Naive B cell (primary cell): ENCODE results near the gene TEK. TPM values are rescaled to one million over a fixed set of nuclear protein-coding genes. Genes with fewer than 3 reads are reported as not detected.

Experiments
- ATAC-seq, 2 donors: fragments of 150-1000 bp; cut with Tn5 transposase; 2 replicates each; pipeline ENCODE4 v1.10.0; 2021; ENCODE audit warnings: low read depth in 2 of 2, mild to moderate bottlenecking in 2 of 2, moderate library complexity in 2 of 2
- DNase-seq: peaks from one replicate; pipeline ENCODE4 v3.0.0; 2022
- H3K27ac Mint-ChIP-seq, 6 donors: one replicate each; pipeline ENCODE4 v1.8.0; 2020 to 2022; ENCODE audit warnings: mild to moderate bottlenecking in 6 of 6, mixed read lengths in 6 of 6, moderate library complexity in 5 of 6, inconsistent platforms in 2 of 6
- H3K27me3 Mint-ChIP-seq, 3 donors: one replicate each; pipeline ENCODE4 v1.8.0; 2021 to 2022; ENCODE audit warnings: mixed read lengths in 3 of 3, mild to moderate bottlenecking in 1 of 3
- H3K36me3 Mint-ChIP-seq, 2 donors: one replicate each; pipeline ENCODE4 v1.8.0; 2020 to 2022; ENCODE audit warnings: mixed read lengths in 2 of 2, inconsistent platforms in 1 of 2, mild to moderate bottlenecking in 1 of 2
- H3K4me1 Mint-ChIP-seq, 3 donors: one replicate each; pipeline ENCODE4 v1.8.0; 2020 to 2022; ENCODE audit warnings: mixed read lengths in 3 of 3, inconsistent platforms in 1 of 3, mild to moderate bottlenecking in 1 of 3, moderate library complexity in 1 of 3
- H3K4me3 Mint-ChIP-seq, 8 donors: one replicate each; pipeline ENCODE4 v1.8.0; 2020 to 2022; ENCODE audit warnings: mild to moderate bottlenecking in 8 of 8, mixed read lengths in 8 of 8, moderate library complexity in 8 of 8, inconsistent platforms in 2 of 8
- H3K9me3 Mint-ChIP-seq, 7 donors: one replicate each; pipeline ENCODE4 v1.8.0; 2020 to 2022; ENCODE audit warnings: mixed read lengths in 7 of 7, mild to moderate bottlenecking in 5 of 7, inconsistent platforms in 2 of 7, moderate library complexity in 1 of 7
- polyA plus RNA-seq, 6 donors: library from polyadenylated mRNA; unstranded; fragments of 300-500 nt; fragmentation: Illumina TruSeq; gene quantifications; one replicate each; pipeline ENCODE4 v1.2.3, GENCODE V29; 2021; ENCODE audit warnings: low read depth in 6 of 6

Gene TEK
- polyA plus RNA-seq, 6 donors from 2014 or later = not detected

DNA sequence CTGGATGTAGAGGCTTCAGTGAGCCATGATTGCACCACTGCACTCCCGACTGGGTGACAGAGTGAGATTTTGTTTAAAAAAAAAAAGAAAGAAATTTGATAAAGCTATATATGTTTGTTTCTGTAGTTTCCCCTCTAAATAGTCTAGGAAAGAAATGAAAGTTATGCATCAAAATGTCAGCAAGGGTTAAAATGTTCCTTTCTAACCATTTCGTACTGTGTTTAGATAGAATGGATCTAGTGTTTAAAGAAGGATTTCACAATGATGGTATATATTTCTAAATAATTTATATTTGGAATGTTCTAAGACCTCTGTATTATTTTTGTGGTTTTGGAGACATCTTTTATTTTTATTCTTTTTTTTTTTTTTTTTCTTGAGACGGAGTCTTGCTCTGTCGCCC, 22.7 kb downstream of the TEK start:
- Mint-ChIP-seq H3K27me3 (peaks cover 0 to 4% (median 0%) of the 10 kb centered on the region in 3 donors), H3K36me3 (no peaks in the 10 kb centered on the region), H3K4me1 (no peaks in the 10 kb centered on the region), H3K9me3 (peaks cover 0 to 6% (median 0%) of the 10 kb centered on the region in 7 donors), H3K4me3 (no peak overlapping the region), H3K27ac (no peak overlapping the region)
- ATAC-seq (no peak), DNase-seq (no peak)

DNA sequence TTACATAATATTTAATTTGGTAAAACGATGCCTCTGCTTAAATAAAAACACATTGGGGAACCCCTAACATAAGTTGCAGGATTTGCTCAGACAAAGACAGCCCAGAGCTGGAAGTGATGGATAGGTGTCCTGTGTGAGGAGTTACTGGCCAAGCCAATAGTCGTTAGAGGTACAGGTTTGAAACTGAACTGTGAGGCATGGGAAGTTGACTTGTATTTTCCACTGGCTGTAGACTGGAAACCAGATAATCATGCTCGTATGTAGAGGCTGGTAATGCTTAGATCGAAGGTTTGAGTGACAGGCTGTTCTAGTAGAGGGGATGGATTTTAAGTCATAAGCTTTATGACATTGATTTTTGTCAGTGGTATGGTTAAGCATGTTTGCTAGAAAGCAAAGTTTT, 24.8 kb downstream of the TEK start:
- DNase-seq = no peak
- Mint-ChIP-seq H3K36me3 (no peaks in the 10 kb centered on the region), H3K4me1 (no peaks in the 10 kb centered on the region), H3K9me3 (peaks cover 0 to 12% (median 9%) of the 10 kb centered on the region in 7 donors), H3K27ac (no peak overlapping the region), H3K4me3 (no peak overlapping the region), H3K27me3 (no peaks in the 10 kb centered on the region)
- no peak for ATAC-seq

DNA sequence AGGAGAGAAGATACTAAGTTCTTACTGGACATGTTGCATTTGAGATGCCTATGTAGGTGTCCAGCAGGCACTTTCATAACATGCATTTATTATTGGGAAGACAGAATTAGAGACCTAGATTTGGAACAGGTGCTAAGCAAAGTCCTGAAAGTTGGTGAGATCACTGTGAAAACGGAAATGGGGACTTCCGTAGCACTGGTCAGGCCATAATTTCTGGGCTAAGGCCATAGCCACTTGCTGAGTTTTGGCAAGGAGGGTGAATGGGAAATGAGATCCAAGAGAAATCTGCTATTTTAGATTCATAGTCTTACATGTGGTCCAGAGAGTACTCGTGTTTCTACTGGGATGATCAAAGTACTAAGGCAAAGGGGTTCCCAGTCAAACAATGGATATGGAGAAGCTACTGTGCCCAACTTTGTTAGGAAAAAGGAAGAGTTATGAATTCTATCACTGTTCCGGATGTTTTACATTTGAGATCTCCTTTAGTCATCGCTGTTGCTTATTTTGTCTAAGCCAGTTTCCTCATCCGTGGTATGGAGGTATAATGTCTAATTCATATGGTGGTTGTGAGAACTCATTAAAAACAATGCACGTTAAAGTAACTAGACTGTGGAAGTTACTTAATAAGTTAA, 33.4 kb downstream of the TEK start:
- H3K4me1 Mint-ChIP-seq = no peaks in the 10 kb centered on the region
- H3K27ac Mint-ChIP-seq = no peak overlapping the region
- peaks cover 5 to 7% (median 5%) of the 10 kb centered on the region in 3 donors for H3K27me3 Mint-ChIP-seq
- no peak overlapping the region for H3K4me3 Mint-ChIP-seq
- peaks cover 4 to 18% (median 9%) of the 10 kb centered on the region in 7 donors for H3K9me3 Mint-ChIP-seq
- ATAC-seq = no peak
- no peaks in the 10 kb centered on the region for H3K36me3 Mint-ChIP-seq
- DNase-seq = no peak

DNA sequence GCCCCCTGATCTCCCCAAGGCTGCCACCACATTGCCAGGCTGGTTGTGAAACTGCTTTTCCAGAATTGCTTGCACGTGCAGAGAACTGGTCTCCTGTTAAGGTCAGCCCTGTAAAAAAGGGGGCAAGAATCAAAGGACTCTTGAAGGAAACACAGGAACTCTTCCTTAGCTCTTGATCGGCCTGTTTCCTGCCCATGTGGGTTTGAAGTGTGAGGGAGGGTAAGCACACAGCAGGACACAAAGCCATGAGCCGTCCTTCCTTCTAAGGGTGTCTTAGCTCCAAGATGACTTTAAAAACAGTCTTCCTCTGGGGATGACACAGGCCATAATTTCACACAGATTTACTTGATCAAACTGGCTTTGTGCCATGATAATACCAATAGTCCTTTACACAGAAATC, 36.1 kb downstream of the TEK start:
- Mint-ChIP-seq H3K9me3 (peaks cover 0 to 7% (median 0%) of the 10 kb centered on the region in 7 donors), H3K36me3 (no peaks in the 10 kb centered on the region), H3K27me3 (peaks cover 7 to 10% (median 8%) of the 10 kb centered on the region in 3 donors), H3K4me3 (no peak overlapping the region), H3K27ac (no peak overlapping the region), H3K4me1 (no peaks in the 10 kb centered on the region)
- ATAC-seq (no peak), DNase-seq (no peak)

DNA sequence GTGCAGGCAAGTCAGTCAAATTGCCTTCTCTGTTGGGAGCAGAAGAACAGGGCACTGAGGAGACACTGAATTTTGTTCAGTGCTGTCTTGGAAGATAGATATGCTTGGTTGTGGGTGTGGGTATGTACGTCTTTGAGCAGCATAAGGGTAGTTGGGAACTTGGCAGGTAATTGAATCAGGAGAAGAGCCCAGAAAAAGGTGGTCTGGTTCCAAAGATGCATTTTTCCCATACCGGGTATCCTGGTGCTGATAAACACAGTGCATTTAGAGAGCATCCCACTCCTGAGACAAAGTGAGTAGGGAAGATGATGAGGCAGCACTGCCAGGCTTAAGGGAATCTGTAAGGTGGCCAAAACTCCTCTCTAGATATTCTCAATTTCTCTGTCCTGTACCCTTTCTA, 40.6 kb downstream of the TEK start:
- H3K4me3 Mint-ChIP-seq = no peak overlapping the region
- no peaks in the 10 kb centered on the region for H3K9me3 Mint-ChIP-seq
- no peaks in the 10 kb centered on the region for H3K4me1 Mint-ChIP-seq
- ATAC-seq = no peak
- no peak for DNase-seq
- no peaks in the 10 kb centered on the region for H3K36me3 Mint-ChIP-seq
- H3K27me3 Mint-ChIP-seq = peaks cover 5 to 10% (median 6%) of the 10 kb centered on the region in 3 donors
- no peak overlapping the region for H3K27ac Mint-ChIP-seq

DNA sequence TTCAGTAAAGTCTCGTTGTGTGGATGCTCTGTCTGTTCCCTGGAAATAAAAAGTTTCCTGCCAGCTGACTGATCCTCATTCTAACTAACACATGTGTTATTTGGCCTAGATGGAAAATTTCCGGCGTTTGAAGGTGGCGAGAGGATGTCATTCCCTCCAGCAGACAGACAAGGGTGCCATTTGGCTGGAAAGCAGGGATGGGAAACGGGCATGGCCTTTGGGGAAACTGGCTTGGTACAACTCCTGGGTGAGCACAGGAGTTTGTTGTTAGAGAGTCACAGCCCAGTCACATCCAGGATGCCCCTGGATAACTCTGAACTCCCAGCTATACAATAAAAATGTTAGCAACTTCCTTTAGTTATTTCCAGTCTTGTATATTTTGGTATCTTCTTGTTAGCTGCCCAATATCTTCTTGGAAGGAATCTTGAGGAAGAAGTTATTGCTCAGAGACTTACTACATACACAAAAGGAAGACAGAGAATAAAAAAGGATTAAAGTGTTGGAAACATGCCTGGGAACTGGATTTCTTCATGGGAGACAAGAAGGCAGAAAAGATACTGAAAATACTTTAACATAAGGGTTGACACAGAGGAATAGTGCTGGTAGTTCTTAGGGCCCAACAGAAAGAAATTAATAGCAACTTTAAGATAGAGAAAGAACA, 41.9 kb downstream of the TEK start:
- H3K4me3 Mint-ChIP-seq = no peak overlapping the region
- no peak overlapping the region for H3K27ac Mint-ChIP-seq
- no peak for DNase-seq
- peaks cover 4 to 18% (median 14%) of the 10 kb centered on the region in 3 donors for H3K27me3 Mint-ChIP-seq
- no peak for ATAC-seq
- H3K9me3 Mint-ChIP-seq = no peaks in the 10 kb centered on the region
- no peaks in the 10 kb centered on the region for H3K4me1 Mint-ChIP-seq
- H3K36me3 Mint-ChIP-seq = no peaks in the 10 kb centered on the region

DNA sequence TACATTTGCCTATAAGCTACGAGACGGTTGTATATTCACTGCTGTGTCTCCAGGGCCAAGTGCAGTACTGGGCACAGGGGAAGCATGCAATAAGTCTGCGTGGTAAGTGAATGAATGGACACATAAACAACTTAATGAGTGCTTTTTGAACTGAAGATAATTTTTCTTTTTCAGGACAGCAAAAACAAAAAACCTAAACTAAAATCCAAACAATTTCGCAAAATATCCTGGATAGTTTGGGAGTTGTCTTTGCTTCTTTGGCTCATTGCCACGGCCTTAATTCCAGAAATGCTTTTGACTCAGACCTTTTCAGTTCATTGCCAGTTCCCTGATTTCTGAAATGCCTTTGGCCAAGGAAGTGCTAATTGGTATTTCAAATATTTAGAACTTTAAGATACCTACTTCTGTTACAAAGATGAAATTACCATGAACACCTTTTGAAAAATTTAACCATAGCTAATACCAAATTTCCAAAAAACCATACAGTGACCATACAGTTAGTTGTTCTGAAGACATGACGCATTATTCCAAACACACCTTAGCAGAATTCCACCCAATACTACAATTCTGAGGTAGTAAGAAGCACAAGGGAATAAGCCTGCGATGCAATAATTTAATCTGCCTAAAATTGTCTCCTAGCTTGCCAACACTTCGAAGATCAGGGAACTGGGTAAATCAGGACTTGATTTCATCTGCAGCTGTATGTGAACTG, 42.8 kb downstream of the TEK start:
- DNase-seq (no peak), ATAC-seq (no peak)
- Mint-ChIP-seq H3K9me3 (no peaks in the 10 kb centered on the region), H3K36me3 (no peaks in the 10 kb centered on the region), H3K27me3 (peaks cover 4 to 18% (median 14%) of the 10 kb centered on the region in 3 donors), H3K4me1 (no peaks in the 10 kb centered on the region), H3K27ac (no peak overlapping the region), H3K4me3 (no peak overlapping the region)

DNA sequence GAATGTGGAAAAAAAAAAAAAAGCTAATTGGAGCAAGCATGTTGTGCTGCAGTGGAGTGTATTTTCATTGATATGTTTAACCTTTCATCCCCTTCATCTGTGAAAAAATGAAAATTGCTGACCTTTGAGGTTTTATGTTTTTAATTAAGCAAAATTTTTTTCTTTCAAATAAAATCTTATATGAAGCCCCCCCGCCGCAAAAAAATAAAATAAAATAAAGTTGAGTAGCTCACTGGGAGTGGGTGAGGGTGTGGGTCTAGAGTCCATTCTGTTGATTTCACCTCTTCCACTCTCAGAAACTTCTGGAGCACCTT, 43.3 kb downstream of the TEK start:
- no peak for ATAC-seq

DNA sequence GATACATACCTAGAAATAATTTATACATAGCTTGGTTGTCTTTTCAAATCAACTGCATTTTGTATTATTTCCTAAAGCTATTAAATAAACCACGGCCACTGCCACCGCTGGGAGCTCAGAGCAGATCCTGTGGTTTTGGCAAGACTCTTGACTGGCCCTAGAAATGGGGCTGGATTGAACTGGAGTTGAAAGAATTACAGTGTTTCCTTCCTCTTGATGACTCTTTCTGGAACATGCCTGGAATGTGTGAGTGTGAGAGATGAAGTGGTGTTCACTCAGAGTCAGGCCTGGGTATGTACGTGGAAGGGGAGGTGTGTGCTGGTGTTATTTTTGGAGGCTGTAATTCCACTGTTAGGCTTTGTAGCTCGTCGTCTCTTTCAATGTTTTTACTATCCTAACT, 45.9 kb downstream of the TEK start:
- H3K27ac Mint-ChIP-seq = no peak overlapping the region
- no peak for ATAC-seq
- peaks cover 2 to 14% (median 13%) of the 10 kb centered on the region in 3 donors for H3K27me3 Mint-ChIP-seq
- no peak for DNase-seq
- no peak overlapping the region for H3K4me3 Mint-ChIP-seq
- no peaks in the 10 kb centered on the region for H3K9me3 Mint-ChIP-seq
- H3K36me3 Mint-ChIP-seq = no peaks in the 10 kb centered on the region
- no peaks in the 10 kb centered on the region for H3K4me1 Mint-ChIP-seq

More for the DNA sequence above, 43.3 kb downstream of the TEK start:
- H3K36me3 Mint-ChIP-seq = no peaks in the 10 kb centered on the region
- H3K9me3 Mint-ChIP-seq = no peaks in the 10 kb centered on the region
- H3K27me3 Mint-ChIP-seq = peaks cover 4 to 18% (median 14%) of the 10 kb centered on the region in 3 donors
- no peak overlapping the region for H3K27ac Mint-ChIP-seq
- H3K4me3 Mint-ChIP-seq = no peak overlapping the region
- H3K4me1 Mint-ChIP-seq = no peaks in the 10 kb centered on the region
- no peak for DNase-seq

DNA sequence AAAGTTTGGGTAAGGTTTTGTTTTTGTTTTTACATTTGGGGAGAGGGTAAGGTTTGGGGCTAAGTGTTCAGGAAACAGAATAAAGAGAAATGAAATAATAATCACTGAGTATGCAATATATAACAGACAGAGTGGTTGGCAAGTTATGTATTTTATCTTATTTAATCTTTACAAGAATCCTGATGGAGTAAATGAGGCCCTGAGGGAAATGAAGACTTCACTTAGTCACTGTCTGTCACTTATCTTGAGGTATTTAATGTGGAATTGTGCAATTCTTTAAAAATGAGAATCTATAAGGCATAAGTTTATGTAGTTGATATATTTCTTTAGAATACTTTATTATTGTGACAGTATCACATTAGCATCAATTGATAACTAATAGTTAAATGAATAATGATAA, 48.1 kb downstream of the TEK start:
- DNase-seq (no peak), ATAC-seq (no peak)
- no peaks in the 10 kb centered on the region for H3K4me1 Mint-ChIP-seq
- peaks cover 4 to 14% (median 13%) of the 10 kb centered on the region in 3 donors for H3K27me3 Mint-ChIP-seq
- H3K4me3 Mint-ChIP-seq = no peak overlapping the region
- H3K27ac Mint-ChIP-seq = no peak overlapping the region
- H3K36me3 Mint-ChIP-seq = no peaks in the 10 kb centered on the region
- H3K9me3 Mint-ChIP-seq = no peaks in the 10 kb centered on the region

DNA sequence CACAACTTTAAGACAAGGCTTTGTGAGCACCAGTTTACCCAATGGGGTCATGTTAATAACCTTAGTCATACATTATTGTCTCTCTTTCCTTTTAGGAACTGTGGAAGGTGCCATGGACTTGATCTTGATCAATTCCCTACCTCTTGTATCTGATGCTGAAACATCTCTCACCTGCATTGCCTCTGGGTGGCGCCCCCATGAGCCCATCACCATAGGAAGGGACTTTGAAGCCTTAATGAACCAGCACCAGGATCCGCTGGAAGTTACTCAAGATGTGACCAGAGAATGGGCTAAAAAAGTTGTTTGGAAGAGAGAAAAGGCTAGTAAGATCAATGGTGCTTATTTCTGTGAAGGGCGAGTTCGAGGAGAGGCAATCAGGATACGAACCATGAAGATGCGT, 48.7 kb downstream of the TEK start:
- Mint-ChIP-seq H3K27me3 (peaks cover 4 to 14% (median 13%) of the 10 kb centered on the region in 3 donors), H3K9me3 (no peaks in the 10 kb centered on the region), H3K36me3 (no peaks in the 10 kb centered on the region), H3K4me1 (no peaks in the 10 kb centered on the region), H3K27ac (no peak overlapping the region), H3K4me3 (no peak overlapping the region)
- ATAC-seq (no peak), DNase-seq (no peak)

DNA sequence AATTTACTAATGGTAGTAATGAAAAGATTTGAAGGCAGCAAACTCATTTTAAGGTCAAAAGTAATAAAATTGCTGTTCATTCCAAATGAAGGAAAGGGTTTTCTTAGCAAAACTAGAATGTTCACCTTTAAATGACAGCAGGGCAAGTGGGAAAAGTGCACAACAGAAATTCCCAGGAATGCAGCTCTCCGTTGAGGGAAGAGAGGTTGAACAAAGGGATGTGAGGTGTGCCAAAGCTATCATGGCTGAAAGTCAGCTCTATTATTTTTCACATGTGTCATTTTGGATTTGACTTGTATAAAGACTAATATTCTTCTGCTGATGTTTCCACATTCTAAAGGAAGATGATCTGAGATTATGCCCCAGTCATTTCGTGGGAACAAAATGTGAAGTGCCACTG, 51.6 kb downstream of the TEK start:
- Mint-ChIP-seq H3K4me3 (no peak overlapping the region), H3K36me3 (no peaks in the 10 kb centered on the region), H3K9me3 (no peaks in the 10 kb centered on the region), H3K27ac (no peak overlapping the region), H3K4me1 (no peaks in the 10 kb centered on the region), H3K27me3 (peaks cover 0 to 8% (median 4%) of the 10 kb centered on the region in 3 donors)
- ATAC-seq (no peak), DNase-seq (no peak)

DNA sequence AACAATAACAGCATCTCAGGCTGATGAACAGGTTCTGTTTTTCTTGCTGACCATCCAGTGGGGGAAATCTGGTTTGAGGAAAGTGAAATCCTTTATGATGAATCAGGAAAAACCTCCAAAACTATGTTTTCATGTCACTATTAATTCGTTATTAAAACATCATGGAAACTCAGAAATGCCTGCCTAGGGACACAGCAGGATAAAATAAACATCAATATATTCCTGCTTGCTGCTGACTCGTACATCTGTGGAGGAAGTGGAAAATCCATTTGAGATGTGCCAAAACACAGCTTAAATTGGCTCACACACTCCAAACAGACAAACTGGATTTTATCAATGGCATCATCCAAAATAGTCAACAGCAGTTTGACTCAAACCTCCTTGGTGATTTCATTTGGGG, 53.0 kb downstream of the TEK start:
- Mint-ChIP-seq H3K36me3 (no peaks in the 10 kb centered on the region), H3K9me3 (no peaks in the 10 kb centered on the region)

DNA sequence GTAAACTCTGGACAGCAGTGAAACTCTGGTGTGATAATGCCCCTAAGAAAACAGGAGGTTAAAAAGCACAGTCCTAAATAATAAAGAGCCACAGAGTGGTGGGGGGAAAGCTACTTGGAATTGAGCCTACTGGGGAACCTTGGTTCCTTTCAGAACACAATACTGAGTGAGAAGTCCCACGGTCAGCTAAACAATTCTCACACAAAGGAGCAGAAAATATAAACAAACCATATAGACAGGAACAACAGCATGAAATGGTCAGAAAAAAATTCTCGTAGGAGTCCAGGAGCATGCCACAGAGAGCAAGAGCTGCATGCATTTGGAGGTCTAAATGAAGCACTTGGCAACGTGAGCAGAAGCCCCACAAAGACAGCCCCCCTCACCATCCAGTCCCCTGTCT, 56.0 kb downstream of the TEK start:
- Mint-ChIP-seq H3K27ac (no peak overlapping the region), H3K9me3 (peaks cover 4 to 11% (median 7%) of the 10 kb centered on the region in 7 donors), H3K36me3 (peaks cover 0 to 8% of the 10 kb centered on the region in 2 donors), H3K27me3 (peaks cover 0 to 13% (median 12%) of the 10 kb centered on the region in 3 donors), H3K4me3 (no peak overlapping the region), H3K4me1 (no peaks in the 10 kb centered on the region)
- no peak for DNase-seq
- no peak for ATAC-seq

More for the DNA sequence above, 53.0 kb downstream of the TEK start:
- no peak overlapping the region for H3K27ac Mint-ChIP-seq
- no peak overlapping the region for H3K4me3 Mint-ChIP-seq
- no peaks in the 10 kb centered on the region for H3K4me1 Mint-ChIP-seq
- H3K27me3 Mint-ChIP-seq = peaks cover 0 to 12% (median 8%) of the 10 kb centered on the region in 3 donors
- ATAC-seq = no peak
- DNase-seq = no peak
